Ectodermal cell (in vitro differentiated cells): ENCODE results near the gene TMA7B.

Experiments used
- H3K27ac ChIP-seq: 2 replicates; pipeline ENCODE4 v1.7.0; 2013; ENCODE audit warnings: mild to moderate bottlenecking, low read depth, low read length; ENCODE audit not compliant: insufficient read depth, poor library complexity, severe bottlenecking
- H3K27me3 ChIP-seq: 2 replicates; pipeline ENCODE4 v1.7.0; 2013; ENCODE audit warnings: mild to moderate bottlenecking, low read length; ENCODE audit not compliant: insufficient read depth, control insufficient read depth, poor library complexity, severe bottlenecking
- H3K36me3 ChIP-seq: one replicate; pipeline ENCODE4 v1.7.0; 2013; ENCODE audit warnings: low read length; ENCODE audit not compliant: control insufficient read depth, insufficient read depth
- H3K4me1 ChIP-seq: one replicate; pipeline ENCODE4 v1.7.0; 2013; ENCODE audit warnings: low read length; ENCODE audit not compliant: control insufficient read depth, insufficient read depth
- H3K4me3 ChIP-seq: 2 replicates; pipeline ENCODE4 v1.7.0; 2013; ENCODE audit warnings: low read depth, low read length, control low read depth; ENCODE audit not compliant: insufficient read depth
- H3K9me3 ChIP-seq: 2 replicates; pipeline ENCODE4 v1.7.0; 2013; ENCODE audit warnings: mild to moderate bottlenecking, low read length, moderate library complexity; ENCODE audit not compliant: control insufficient read depth
- whole genome bisulfite sequencing, 2 experiments: methylation state at CpG; one replicate each; pipeline ENCODE4 v1.1.7; 2013; ENCODE audit warnings: missing lambda C conversion rate in 2 of 2; 5-methylcytosine and 5-hydroxymethylcytosine counted together

Gene TMA7B

DNA sequence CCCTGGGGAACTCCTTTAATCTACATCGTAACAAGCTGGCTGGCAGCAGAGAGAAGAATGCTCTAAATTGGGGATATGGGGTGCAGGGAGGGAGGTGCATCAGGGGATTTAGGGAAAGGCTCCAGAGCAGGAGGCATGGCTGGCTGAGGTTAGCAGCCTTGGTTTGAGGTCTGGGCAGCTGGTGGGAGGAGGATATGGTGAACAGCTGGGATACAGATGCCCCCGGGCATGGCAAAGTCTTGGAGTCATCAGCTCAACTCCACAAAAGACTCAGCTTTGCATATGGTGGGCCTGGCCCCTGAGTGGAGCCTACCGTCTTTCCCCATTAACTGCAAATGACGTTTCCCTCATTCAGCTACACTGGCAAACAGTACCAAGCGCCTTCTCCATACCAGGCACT is 40.0 kb downstream of the TMA7B start:
- peaks cover 23% of the 10 kb centered on the region for H3K27me3 ChIP-seq
- no peak overlapping the region for H3K27ac ChIP-seq
- WGBS, 2 experiments, result 90 to 92% methylated on average over 5 of the region's 5 CpGs
- H3K9me3 ChIP-seq, result no peaks in the 10 kb centered on the region
- H3K4me3 ChIP-seq, result no peak overlapping the region
- H3K4me1 ChIP-seq, result peaks cover 62% of the 10 kb centered on the region
- no peaks in the 10 kb centered on the region for H3K36me3 ChIP-seq

- no peak overlapping the region for H3K27ac ChIP-seq
- H3K9me3 ChIP-seq, result no peaks in the 10 kb centered on the region
- H3K4me1 ChIP-seq, result peaks cover 62% of the 10 kb centered on the region
- no peaks in the 10 kb centered on the region for H3K36me3 ChIP-seq
- no peak overlapping the region for H3K4me3 ChIP-seq
- 90 to 93% methylated on average over 4 of the region's 4 CpGs for WGBS, 2 experiments
- peaks cover 13% of the 10 kb centered on the region for H3K27me3 ChIP-seq
Measured at GRCh38 chr22:40001106-40001505, 40.9 kb downstream of the TMA7B start.

DNA sequence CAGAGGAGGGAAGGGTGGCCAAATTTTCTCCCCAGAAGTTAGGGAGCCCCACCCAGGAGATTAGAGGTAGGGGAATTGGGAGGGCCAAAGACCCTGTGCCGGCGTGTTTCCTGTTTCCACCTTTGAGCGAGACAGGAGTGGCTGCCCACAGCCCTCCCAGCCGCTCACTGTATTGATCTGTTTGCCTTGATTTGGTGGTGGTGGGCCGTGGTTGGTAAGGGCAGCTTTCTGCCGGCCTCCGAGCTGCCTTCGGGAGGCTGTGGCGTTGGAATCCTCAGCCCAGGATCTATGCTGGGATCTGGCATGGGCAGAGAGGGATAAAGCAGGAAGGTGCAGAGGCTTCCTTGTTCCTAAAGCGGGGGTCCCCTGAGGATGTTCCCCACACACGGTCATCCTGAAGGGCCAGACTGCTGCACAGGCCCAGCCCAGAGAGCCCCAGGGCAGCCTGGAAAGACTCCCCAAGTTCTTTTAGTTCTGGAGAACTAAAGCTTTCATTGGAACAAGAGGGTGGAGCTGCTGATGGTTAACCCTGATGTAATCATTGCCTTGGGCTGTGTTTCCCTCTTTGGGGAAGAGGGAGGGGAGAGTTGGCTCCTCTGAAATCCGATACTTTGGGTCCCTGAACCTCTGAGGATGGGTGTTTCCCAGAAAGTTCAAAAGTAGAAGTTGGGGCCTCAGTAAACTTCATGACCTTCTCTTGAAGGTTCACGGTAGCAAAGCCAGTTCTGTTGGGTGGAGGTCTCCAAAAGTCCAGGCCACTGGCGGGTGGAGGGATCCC is 41.8 kb downstream of the TMA7B start:
- no peak overlapping the region for H3K4me3 ChIP-seq
- WGBS, 2 experiments, result 83 to 85% methylated on average over 14 of the region's 14 CpGs
- H3K36me3 ChIP-seq, result no peaks in the 10 kb centered on the region
- H3K4me1 ChIP-seq, result peaks cover 70% of the 10 kb centered on the region
- no peak overlapping the region for H3K27ac ChIP-seq
- H3K9me3 ChIP-seq, result no peaks in the 10 kb centered on the region
- H3K27me3 ChIP-seq, result peaks cover 4% of the 10 kb centered on the region

GRCh38 chr22:40002935-40003715 is 42.9 kb downstream of the TMA7B start:
- H3K27me3 ChIP-seq, result peaks cover 6% of the 10 kb centered on the region
- no peak overlapping the region for H3K4me3 ChIP-seq
- H3K36me3 ChIP-seq, result no peaks in the 10 kb centered on the region
- H3K9me3 ChIP-seq, result no peaks in the 10 kb centered on the region
- no peak overlapping the region for H3K27ac ChIP-seq
- peaks cover 67% of the 10 kb centered on the region for H3K4me1 ChIP-seq
- 86 to 89% methylated on average over 6 of the region's 6 CpGs for WGBS, 2 experiments

DNA sequence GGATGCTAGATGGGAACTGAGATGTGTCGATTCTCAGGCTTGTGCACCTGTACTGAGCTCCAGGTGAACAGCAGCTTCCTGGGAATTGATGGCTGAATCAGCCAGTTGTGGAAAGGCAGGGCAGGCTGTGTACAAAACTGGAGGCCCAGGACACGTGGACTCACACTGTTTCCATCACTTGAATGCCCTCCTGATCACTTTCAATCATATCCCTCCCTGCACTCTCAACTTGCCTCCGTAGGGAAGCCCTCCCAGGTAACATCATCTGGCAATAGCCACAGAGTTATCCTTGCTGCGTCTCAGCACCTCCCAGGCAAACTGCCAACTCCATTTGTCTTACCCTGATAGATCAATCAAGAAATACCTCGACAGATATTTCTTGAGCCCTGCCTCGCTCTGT is 44.6 kb downstream of the TMA7B start:
- Histone ChIP-seq H3K4me3 (no peak overlapping the region), H3K36me3 (no peaks in the 10 kb centered on the region), H3K9me3 (no peaks in the 10 kb centered on the region), H3K4me1 (peaks cover 64% of the 10 kb centered on the region), H3K27me3 (peaks cover 6% of the 10 kb centered on the region), H3K27ac (no peak overlapping the region)
- 91 to 93% methylated on average over 6 of the region's 6 CpGs for WGBS, 2 experiments

- Histone ChIP-seq H3K9me3 (no peaks in the 10 kb centered on the region), H3K36me3 (no peaks in the 10 kb centered on the region), H3K27ac (no peak overlapping the region), H3K27me3 (peaks cover 6% of the 10 kb centered on the region), H3K4me1 (peaks cover 60% of the 10 kb centered on the region), H3K4me3 (no peak overlapping the region)
- 90 to 94% methylated on average over 8 of the region's 8 CpGs for WGBS, 2 experiments
Measured at GRCh38 chr22:40006641-40007040, 46.4 kb downstream of the TMA7B start.

DNA sequence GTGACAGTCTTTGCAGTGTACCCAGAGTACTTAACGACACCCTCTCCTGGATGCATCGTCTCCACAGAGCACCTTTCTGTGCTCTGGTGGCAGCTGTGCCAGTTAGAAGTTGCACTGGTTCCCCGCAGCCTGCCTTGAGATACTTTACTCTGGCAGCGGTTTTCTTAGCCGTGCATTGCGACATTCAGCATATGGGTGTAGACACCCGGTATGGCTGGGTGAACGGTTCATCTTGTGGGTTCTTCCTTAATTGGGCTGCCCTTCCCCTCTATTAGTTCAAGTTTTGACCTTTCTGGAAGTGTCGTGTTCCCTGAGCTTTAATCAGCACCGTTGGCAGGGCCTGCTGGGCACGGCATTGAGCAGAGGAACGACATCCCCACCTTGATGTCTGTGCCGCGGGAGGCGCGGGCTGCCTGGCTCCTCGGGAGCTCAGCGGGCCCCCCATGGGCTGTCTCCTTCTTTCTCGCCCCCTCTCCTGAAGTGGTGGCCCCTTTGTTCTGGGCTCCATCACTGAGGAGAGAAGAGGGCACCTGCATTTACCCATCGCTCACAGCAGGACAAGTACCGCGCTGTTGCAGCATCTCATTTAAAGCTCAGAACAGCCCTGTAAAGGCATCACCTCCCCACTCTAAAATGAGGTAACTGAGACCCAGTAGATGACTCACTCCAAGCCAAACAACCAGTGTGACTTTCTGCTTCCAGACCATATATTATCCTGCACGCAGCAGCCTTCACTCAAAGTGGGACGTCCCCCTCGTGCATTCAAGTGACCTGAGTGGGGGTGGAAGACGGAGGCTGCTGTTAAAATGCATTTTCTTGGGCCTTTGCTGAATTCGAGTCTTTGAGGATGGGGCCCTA is 47.9 kb downstream of the TMA7B start:
- H3K36me3 ChIP-seq, result no peaks in the 10 kb centered on the region
- H3K27me3 ChIP-seq, result peaks cover 6% of the 10 kb centered on the region
- no peak overlapping the region for H3K27ac ChIP-seq
- peaks cover 45% of the 10 kb centered on the region for H3K4me1 ChIP-seq
- H3K4me3 ChIP-seq, result no peak overlapping the region
- 88% methylated on average over 27 of the region's 27 CpGs for WGBS, 2 experiments
- H3K9me3 ChIP-seq, result no peaks in the 10 kb centered on the region

- Histone ChIP-seq H3K27me3 (peaks cover 6% of the 10 kb centered on the region), H3K9me3 (no peaks in the 10 kb centered on the region), H3K27ac (no peak overlapping the region), H3K36me3 (no peaks in the 10 kb centered on the region), H3K4me1 (peaks cover 41% of the 10 kb centered on the region), H3K4me3 (no peak overlapping the region)
- 56 to 61% methylated on average over 10 of the region's 10 CpGs for WGBS, 2 experiments
Measured at GRCh38 chr22:40008726-40009291, 48.6 kb downstream of the TMA7B start.

DNA sequence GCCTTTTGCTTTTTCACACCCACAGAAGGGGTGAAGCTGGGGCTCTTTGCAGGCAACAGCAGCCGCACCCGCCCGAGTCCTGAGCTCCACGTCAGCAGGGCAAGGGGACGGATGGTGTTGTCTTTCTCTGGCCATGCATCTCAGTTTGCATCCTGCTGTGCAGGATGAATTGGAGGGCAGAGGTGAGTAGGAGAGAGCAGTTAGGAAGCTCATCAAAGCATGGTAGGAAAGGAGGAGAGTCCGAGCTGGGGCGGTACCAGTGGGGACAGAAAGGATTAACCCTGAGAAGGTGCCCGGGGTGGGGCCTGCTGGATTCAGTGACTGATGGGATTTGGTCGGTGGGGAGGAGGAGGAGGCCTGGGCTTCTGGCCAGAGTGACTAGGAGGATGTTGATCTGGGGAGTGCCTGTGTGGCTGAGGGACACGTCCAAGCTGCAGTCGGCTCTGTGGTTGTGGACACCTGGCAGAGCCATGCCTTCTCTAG is 49.1 kb downstream of the TMA7B start:
- Histone ChIP-seq H3K4me1 (peaks cover 41% of the 10 kb centered on the region), H3K9me3 (no peaks in the 10 kb centered on the region), H3K36me3 (no peaks in the 10 kb centered on the region), H3K27ac (no peak overlapping the region), H3K27me3 (peaks cover 6% of the 10 kb centered on the region), H3K4me3 (no peak overlapping the region)
- WGBS, 2 experiments, result 5 to 6% methylated on average over 11 of the region's 11 CpGs
